Measurements from ENCODE around the gene CBLB.
A peak's percentile ranks its signal among the peaks of the same experiment; 100 is the strongest.
"Not testable (repeated sequence)": the region's sequence is repeated elsewhere in the genome, so short reads cannot be mapped to it uniquely, and the experiment has no call there.

CBLB gene

DNA sequence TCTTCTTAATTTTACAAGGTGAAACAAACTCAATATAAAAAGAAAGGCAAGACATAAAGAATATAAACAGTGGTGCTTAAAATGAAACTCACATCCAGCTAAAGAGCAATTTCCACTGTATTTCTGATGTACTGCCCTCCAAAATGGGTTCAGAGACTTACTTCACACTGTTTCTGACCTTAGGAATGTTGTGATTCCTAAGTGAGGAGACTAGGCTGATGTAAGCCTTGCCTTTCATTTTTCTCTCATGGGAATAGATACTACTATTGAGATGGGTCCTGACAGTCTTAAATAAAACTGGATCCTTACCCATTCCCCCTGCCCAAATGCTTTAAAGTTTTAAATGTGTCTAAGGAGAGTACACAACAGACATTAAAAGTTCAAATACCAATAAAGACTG is 86.9 kb downstream of the CBLB start:
- no peak for DNase-seq

DNA sequence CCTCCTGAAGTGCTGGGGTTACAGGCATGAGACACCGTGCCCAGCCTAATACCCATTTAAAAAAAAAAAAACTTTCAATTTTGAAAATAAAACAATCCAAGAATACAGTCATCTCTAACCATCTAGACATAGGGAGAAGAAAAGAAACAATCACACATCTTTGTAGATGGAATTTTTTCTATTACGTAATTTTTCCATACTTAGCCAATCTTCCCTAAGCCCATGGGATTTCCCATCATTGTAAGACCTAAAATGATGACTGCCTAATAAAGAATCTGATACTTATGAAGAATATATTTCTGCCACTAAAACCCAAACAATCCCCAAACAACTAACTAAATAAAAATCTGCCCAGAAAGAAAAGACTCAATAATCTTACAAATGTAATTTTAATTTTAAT is 88.7 kb downstream of the CBLB start:
- DNase-seq = no peak

DNA sequence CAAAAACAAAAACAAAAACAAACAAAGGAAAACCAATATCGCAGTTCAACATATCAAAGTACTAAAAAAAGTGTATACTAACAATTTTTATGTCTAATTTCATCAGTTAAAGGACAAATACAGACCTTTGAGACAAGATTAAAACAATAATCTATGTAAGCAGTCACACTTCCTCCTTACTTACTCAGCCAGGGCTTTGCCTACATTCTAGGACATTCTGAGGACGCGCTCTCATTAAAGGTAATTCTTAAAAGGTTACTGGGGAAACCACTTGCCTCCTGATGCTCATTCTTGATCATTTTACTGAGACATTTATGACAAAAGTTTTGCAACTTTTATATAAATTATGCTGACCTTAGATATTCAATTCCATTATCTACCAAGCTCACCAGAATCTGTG is 93.4 kb downstream of the CBLB start:
- DNase-seq = no peak

DNA sequence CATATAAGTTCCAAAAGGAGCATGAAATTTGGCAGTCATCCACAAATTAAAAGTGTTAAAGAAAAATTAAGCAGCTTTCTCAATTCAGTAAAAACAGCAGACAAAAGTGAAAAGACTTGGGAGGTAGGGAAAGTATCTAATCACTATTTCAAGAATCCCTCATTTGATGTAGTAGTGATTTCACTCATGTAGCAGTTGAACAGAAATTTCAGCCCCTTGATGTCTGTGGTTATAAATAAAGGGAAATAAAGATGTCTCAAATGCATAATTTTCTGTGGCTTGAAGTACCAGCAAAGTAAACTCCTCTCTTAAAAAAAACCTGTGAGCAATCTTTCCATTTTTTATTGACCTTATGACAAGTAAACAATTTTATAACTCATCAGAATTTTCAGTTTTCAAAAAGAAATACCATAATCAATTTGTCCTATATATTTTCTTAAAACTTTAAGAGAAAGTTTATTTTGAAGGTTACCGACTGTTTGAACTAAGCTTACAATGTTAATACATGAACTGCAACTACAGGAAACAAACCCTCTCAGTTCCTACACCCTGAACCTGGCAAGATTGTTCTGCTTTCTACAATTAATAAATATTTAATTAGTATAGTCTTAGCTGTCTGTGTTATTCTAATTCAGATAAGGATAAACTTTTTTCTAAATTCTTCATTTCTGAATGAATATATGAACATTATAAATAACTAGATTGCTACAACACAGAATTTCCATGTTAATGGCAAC is 94.2 kb downstream of the CBLB start:
- DNase-seq = no peak

DNA sequence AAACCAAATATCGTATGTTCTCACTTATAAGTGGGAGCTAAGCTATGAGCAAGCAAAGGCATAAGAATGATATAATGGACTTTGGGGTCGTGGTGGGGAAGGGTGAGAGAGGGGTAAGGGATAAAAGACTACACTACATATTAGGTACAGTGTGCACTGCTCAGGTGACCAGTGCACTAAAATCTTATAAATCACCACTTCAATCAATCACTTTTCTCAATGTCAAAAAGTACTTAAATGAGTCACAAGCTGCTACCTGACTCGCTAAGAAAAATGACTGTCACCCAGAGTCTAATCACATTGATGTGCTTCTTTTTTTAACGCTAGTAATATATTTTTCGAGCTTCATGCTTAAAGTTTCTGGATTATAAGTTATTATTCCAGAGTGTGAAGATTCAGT is 95.5 kb downstream of the CBLB start:
- no peak for DNase-seq

DNA sequence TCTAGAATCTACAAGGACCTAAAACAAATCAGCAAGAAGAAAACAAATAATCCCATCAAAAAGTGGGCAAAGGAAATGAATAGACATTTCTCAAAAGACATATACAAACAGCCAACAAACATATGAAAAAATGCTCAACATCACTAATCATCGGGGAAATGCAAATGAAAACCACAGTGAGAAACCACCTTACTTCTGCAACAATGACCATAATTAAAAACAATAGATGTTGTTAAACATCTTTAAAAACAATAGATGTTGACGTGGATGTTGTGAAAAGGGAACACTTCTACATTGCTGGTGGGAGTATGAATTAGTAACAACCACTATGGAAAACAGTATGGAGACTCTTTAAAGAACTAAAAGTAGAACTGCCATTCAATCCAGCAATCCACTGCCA is 96.2 kb downstream of the CBLB start:
- no peak for DNase-seq

DNA sequence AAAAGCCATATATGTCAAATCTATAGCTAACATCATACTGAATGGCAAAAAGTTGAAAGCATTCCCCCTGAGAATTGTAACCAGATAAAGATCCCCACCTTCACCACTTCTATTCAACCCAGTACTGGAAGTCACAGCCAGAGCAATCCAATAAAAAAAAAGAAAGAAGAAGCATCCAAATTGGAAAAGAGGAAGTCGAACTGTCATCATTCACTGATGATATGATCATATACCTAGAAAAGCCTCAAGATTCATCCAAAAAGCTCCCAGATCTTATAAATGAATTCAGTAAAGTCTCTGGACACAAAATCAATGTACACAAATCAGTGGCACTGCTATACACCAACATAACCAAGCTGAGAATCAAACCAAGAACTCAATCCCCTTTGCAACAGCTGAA is 97.4 kb downstream of the CBLB start:
- DNase-seq = no peak

DNA sequence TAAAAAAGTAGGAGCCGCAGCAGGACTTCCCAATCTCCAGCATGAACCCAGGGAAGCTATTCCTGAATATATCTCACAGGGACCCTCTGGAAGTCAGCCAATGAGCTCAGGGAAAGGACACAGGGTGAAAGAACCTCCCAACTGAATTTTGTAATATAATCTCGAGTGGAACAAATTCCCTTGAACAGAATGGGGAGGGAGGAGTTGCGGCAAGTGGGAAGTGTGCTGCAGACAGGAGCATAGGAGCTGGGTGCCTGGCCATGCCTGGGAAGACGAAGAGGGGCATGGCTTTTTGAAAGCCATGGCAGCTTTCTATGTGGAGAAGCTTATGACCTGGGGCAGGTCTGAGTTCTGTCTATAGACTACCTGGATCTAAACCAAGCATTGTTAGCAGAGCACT is 98.4 kb downstream of the CBLB start:
- DNase-seq = no peak

DNA sequence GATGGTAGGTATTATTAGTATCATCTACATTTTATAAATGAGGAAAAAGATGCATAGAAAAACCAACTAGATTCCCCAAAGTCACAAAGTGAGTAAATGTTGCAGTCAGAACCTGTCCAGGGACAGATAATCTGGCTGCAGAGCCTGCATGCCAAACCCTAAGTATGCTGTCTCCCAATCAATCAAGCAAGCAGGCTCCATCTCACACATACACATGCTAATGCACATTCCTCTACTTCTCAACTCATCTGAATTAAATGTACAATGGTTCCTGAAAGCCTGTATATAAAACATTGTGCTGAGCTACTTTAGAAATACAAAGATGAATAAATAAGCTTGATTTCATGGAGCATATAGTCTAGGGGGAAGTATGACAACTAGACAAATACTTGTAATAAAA is 101.0 kb downstream of the CBLB start:
- no peak for DNase-seq

DNA sequence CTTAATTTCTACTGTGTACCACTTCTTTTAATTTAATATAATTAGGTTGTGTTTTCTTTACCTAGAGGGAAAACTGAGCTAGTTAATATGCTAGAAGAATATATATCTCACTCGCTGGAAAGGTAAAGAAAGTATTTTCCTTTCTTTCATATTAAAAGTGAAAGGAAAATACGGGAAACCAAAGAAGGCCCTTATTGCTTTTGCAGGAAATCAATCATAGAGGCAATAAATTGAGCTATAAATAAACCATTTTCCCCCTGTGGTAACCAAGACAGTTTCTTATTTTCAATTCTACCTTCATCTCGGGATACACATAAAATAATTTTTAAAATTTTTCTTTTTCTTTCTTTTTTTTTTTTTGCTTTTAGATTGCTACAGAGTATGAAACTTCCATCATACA is 101.6 kb downstream of the CBLB start:
- DNase-seq = no peak

DNA sequence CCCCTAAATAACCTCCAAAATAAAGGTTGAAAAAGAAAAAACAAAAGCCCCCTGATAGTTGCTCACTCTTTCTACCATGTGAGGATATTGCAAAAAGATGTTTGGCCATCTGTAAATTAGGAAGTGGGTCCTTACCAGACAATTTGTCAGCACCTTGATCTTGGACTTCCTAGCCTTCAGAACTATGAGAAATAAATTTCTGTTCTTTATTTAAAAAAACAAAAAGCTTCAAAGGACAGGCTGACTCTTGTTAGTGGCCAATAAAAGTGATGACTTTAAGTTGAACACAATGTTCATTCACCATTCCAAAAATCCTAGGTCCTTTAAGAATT is 103.5 kb downstream of the CBLB start:
- DNase-seq = no peak

DNA sequence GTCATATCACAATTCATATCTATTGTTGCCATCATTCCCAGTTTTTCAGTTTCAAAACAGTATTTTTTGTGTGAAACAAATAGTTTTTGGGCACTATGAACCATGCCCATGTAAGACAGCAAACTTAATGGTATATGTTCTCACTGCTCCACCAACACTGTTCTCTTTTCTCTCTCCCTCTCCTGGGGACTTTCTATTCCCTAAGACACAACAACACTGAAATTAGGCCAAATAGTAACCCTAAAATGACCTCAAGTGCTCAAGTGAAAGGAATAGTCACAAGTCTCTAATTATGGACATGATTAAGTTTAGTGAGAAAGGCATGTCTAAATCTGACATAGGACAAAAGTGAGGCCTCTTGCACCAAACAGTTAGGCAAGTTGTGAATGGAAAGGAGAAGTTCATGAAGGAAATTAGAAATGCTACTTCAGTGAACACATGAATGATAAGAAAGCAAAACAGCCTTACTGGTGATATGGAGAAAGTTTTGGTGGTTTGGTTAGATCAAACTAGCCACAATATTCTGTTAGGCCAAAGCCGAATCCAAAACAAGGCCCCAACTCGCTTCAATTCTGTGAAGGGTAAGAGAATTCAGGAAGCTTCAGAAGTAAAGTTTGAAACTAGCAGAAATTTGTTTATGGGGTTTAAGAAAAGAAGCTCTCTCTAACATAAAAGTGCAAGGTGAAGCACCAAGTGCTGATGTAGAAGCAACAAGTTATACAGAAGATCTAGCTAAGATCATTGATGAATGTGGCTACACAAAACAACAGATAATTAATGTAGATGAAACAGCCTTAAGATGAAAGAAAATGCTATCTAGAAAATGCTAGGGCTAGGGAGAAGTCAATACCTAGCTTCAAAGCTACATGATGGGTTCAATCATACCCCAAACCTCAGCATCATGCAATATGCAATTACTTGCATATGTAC is 104.2 kb downstream of the CBLB start:
- no peak for DNase-seq

DNA sequence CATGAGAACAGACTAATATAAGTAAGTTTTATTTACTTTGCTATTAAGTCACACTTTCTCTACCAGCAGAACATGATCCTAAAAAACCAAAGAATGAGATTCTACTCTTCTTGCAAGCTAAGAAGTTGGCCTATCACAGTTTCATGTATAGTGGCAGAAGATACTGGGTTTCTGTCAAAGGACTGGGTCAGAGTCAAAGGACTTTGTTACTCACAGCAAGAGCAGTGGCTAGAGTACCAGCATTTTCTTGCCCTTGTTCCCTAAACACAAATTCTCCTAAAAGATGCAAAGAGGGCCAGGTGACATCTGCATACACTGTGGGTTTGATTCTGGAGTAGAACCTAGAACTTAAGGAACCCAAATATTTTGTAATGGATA is 105.2 kb downstream of the CBLB start:
- no peak for DNase-seq

DNA sequence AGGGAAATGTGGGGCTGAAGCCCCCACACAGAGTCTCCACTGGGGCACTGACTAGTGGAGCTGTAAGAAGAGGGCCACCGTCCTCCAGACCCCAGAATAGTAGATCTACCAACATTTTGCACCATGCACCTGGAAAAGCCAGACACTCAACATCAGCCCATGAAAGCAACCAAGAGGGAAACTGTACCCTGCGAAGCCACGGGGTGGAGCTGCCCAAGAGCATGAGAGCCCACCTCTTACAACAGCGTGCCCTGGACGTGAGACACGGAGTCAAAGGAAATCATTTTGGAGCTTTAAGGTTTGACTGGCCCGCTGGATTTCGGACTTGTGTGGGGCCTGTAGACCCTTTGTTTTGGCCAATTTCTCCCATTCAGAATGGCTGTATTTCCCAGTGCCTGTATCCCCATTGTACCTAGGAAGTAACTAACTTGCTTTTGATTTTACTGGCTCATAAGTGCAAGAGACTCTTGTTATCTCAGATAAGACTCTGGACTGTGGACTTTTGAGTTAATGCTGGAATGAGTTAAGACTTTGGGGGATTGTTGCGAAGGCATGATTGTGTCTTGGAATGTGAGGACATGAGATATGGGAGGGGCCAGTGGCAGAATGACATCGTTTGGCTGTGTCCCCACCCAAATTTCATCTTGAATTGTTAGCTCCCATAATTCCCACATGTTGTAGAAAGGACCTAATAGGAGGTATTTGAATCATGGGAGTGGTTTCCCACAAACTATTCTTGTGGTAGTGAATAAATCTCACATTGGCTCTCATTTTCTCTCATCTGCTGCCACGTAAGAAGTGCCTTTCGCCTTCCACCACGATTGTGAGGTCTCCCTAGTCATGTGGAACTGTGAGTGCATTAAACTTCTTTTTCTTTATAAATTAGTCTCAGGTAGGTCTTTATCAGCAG is 105.8 kb downstream of the CBLB start:
- no peak for DNase-seq

DNA sequence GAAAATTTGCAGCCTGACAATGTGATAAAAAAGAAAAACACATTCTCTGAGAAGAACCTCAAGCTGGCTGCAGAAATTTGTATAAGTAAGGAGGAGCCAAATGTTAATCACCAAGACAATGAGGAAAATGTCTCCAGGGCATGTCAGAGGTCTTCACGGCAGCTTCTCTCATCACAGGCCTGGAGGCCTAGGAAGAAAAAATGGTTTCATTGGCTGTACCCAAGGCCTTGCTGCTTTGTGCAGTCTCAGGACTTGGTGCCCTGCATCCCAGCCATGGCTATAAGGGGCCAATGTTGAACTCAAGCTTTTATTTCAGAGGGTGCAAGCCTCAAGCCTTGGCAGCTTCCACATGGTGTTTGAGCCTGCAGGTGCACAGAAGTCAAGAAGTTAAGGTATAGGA is 106.6 kb downstream of the CBLB start:
- DNase-seq = not testable (repeated sequence)

DNA sequence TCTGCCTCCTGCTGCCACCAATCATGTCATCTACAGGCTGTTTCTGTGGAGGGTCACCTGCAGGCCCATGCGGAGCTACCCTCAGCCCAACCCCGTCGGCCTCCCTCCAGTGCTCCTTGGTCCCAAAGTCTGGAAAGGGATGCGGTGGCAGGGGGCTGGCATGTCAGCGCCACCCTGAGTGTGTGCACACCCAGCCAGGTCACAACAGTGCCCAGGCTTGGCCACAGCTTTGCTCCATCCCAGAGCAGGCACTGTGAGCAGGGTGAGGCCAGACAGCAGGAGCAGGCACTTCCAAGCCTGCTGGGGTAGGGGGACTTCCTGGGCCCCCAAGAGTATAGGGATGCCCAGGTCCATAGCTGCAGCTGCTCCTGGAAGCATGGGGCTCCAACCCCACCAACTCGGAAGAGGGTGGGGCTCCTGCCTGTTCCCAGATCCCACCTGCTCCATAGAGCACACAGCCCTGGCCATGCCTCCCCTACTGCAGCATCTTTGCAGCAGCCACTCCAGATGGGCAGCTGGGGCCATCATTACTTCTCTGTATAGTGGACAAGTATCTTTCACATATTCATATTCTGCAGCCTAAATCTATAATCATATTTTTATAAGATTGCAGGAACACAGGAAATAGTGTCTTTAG is 109.3 kb downstream of the CBLB start:
- no peak for DNase-seq

DNA sequence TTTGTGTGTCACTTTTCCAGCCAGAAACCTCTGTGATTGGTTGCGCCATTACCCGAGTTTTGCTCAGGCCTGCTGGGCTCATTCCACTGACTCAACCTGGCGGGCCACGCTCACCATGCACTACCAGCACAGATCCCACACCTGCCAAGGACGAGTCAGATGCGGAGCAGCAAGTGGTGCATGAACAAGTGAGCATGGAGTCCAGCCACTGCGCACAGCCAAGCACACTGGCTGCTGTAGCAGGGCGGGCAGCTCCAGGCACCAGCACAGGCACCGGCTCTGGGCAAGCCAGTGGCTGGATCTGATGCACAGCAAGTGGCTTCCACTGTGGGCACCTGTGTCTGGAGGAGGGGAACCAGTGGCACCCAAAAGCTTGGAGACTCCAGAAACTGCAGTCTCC is 110.4 kb downstream of the CBLB start:
- no peak for DNase-seq

DNA sequence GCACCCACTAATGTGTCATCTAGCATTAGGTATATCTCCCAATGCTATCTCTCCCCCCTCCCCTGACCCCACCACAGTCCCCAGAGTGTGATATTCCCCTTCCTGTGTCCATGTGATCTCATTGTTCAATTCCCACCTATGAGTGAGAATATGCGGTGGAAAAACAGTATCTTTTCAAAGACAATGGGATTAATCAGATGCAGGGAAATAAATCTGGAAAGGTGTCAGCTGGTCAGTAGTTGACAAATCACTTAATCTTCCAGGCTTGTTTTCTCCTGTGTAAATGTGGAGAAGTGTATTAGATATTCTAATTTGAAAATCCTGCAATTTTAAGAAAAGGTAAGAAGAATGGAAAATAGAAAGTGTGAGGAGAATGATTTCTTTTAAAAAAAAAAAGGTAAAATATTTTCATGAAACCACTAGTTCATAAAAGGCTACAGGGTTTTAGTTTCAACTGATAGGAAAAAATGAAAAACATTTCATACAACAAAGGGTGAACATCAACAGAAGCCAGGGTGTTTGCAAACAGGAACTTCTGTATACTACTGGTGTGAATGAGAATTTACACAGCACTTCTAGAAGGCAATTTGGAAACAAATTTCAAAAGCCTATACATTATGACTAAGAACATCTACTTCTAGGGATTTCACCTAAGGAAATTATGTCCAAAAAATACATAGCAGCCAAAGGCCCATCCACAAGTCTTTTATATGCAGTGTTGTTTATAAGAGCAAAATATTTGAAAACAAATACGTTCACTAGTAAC is 113.5 kb downstream of the CBLB start:
- DNase-seq = no peak

DNA sequence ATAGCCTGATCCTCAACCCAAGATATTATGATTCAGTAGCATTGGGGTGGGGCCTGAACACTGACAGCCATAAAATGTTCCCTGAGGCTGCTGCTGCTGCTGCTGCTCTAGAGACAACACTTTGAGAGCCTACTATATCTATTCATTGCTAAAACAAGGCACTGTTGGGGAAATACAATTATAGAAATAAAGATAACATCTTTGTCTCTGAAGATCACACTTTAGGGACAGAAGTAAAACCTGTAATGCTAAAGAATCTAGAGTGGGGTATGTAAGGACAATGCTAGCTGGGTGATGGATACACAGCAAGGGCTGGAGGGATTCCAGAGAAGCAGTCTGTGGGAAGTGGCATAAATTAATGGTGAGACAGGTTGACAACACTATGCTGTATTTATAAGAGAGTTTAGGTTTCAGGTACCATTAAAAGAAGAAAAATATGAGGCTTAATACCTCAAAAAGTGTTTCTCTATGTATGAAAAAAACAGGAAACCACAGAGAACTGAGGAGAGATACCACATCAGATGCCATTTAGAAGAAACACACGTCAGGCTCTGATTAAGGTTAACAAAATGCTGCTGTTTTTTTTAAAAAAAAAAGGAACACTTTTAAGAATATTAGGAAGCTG is 115.9 kb downstream of the CBLB start:
- DNase-seq = peak; percentile 28 to 29

DNA sequence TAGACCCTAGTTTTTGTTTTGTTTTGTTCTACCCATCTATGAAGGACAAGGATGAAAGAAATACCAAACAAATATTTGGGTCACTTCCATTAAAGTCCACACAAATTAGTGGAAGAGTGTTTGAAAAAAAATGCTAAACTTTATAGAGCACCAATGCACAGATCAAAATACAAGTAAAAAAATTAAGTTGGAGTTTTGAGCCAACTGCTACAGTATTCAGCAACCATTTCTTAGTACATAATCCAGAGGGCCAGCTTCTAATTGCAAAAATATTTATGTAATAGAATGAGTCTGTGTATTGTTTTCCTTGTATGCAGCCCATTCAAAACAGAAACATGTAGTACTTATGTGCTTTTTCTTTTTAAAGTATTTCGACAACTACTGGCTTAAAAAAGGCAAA is 121.1 kb downstream of the CBLB start:
- DNase-seq = no peak

DNA sequence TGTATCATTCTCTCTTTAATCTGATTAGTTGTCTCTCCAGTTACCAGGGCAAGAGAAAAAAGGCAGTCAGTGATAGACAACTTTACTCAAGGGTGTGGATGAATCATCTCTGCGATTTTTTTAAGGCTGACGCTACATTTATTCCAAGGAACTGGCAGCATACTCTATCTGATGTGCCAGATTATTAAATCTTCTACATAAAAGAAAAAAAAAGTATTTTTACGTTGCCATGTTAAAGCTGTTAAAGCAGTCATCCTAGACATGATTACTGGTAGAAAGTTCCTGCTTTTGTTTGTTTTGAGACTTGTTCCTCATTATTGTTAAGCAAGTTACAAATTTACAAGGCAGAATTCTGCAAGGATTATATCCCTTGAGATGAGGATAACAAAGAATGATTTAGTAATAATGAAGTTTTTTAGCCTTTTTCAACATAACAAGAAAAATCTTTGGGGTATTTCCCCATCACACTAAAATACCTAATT is 121.7 kb downstream of the CBLB start:
- DNase-seq = peak in 1 of 2 donors; percentile 24

All from activated CD4-positive, alpha-beta T cell treated with anti-CD3 and anti-CD28 coated beads for 4 hours (primary cell).